Measurements from ENCODE around the gene RAB24. TPM values are rescaled to one million over a fixed set of nuclear protein-coding genes. Genes with fewer than 3 reads are reported as not detected.

RAB24 gene
- total and polyA plus RNA-seq, 2 of the 4 experiments (the other 2 are of a cell fraction): 18.5 to 60.8 TPM

DNA sequence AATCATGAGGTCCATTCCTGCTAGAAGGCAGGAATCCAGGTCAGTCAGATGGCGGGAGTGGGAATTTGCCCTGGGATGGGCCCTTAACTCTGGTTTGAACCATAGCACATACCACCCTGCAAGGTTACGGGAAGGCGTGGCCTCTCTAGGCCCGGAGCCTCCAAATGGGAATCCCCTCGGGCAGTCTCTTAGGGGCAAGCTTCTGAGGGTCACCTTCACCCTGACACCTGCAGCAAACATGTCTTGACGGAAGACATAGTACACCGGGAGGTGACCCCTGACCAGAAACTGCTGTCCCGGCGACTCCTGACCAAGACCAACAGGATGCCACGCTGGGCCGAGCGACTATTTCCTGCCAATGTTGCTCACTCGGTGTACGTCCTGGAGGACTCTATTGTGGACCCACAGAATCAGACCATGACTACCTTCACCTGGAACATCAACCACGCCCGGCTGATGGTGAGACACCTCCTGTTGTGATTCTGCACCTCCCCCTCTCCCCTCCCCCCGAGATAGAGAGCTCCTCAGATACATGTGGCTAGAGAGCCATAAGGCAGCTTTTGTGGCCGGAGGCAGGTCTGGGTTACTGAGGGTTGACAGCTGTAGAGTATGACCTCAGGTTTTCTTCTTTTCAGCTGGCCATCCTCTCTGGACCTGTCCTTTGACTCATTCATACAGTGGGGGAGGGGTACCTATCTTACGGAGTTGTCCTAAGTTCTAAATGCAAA is 1.0 kb upstream of the RAB24 start:
- no peaks in the 10 kb centered on the region for H3K27me3 ChIP-seq (ENCODE audit: control insufficient read depth, insufficient read depth, low read length)
- H2AK5ac ChIP-seq (ENCODE audit: low read depth, low read length): peak overlapping the region; percentile 89
- peaks cover 28% of the 10 kb centered on the region for H4K20me1 ChIP-seq (ENCODE audit: insufficient read depth, low read length)
- in situ Hi-C loops (cut with MboI; ENCODE audit: low sequenced_read_pairs) (no loop called here), dilution Hi-C loops (cut with HindIII; ENCODE audit: low sequenced_read_pairs, unreplicated experiment) (no loop called here), intact Hi-C loops (cut with micrococcal nuclease) (no loop called here)
- no peak overlapping the region for H2BK120ac ChIP-seq (ENCODE audit: low read depth, low read length)
- peaks cover 12 to 72% of the 10 kb centered on the region in 2 experiments for H3K79me1 ChIP-seq (ENCODE audit: low read depth in 1 of 2, low read length in 2 of 2)
- H3K4me3 ChIP-seq (ENCODE audit: insufficient read depth, low read depth, low read length): peak overlapping the region; percentile 98
- H3K4me1 ChIP-seq (ENCODE audit: control insufficient read depth, insufficient read depth, low read length): peaks cover 12% of the 10 kb centered on the region
- H3K4me2 ChIP-seq (ENCODE audit: low read depth, low read length): peak overlapping the region; percentile 93
- no TSS peak for BruUV-seq (replicated peaks)
- H3K27ac ChIP-seq (ENCODE audit: insufficient read depth, low read length): peak overlapping the region; percentile 57
- peak overlapping the region; percentile 90 for H3K14ac ChIP-seq (replicated peaks; ENCODE audit: low read depth, low read length)
- H3K9me1 ChIP-seq (ENCODE audit: insufficient read depth, low read length): peaks cover 8% of the 10 kb centered on the region; the same call in 1 of the 2 replicates
- H3K9ac ChIP-seq (ENCODE audit: low read depth, low read length): peak overlapping the region; percentile 91
- ChIA-PET POLR2A (ENCODE audit: unreplicated experiment) (interaction anchor here (0.6 kb wide), 1 partner anchor 190 kb away, joined by 5 read pairs; no protein-coding TSS in a partner anchor), CTCF (interaction anchor here (0.9 kb wide), 1 partner anchor 190 kb away, joined by 3 read pairs; no protein-coding TSS in a partner anchor)
- H3K56ac ChIP-seq (ENCODE audit: extremely low read depth, insufficient read depth, low read length): peak overlapping the region; percentile 83; the same call in 1 of the 2 replicates
- no peak for ATAC-seq (ENCODE audit: low read depth)
- peak overlapping the region; percentile 89 for H3K4ac ChIP-seq (ENCODE audit: low read depth, low read length)
- H3K23ac ChIP-seq (ENCODE audit: low read depth, low read length): peak overlapping the region; percentile 94; the same call in 1 of the 2 replicates
- WGBS, 2 experiments (ENCODE audit: extremely low coverage in 2 of 2, insufficient read length in 1 of 2): no CpG with 5 or more reads among the region's 19 CpGs
- H2AK9ac ChIP-seq (replicated peaks; ENCODE audit: low read depth, low read length, poor library complexity): peak overlapping the region; percentile 98
- H2BK5ac ChIP-seq (ENCODE audit: low read depth, low read length, poor library complexity, severe bottlenecking): no peak overlapping the region
- no peak overlapping the region for H2BK20ac ChIP-seq (ENCODE audit: low read depth, low read length)
- no peaks in the 10 kb centered on the region for H3K9me3 ChIP-seq (ENCODE audit: control insufficient read depth, insufficient read depth, low read length)
- H3K18ac ChIP-seq (ENCODE audit: low read depth, low read length): no peak overlapping the region
- peak overlapping the region; percentile 86; the same call in 1 of the 2 replicates for H4K5ac ChIP-seq (ENCODE audit: low read depth, low read length)
- H4K91ac ChIP-seq (ENCODE audit: insufficient read depth, low read depth, low read length): peak overlapping the region; percentile 77; the same call in 1 of the 2 replicates
- peak; percentile 12 for DNase-seq
- H4K8ac ChIP-seq (ENCODE audit: low read depth in 2 of 2, low read length in 2 of 2): peak overlapping the region; percentile 38 to 82; a peak in 3 of 4 replicates
- peaks cover 30% of the 10 kb centered on the region for H3K36me3 ChIP-seq (ENCODE audit: control insufficient read depth, insufficient read depth, low read length)
- peak overlapping the region; percentile 90 for H2AFZ ChIP-seq (replicated peaks; ENCODE audit: low read length, poor library complexity)
- H2BK15ac ChIP-seq (ENCODE audit: low read depth, low read length): no peak overlapping the region
- TF ChIP-seq MAFK (IDR thresholded peaks at IDR 0.05; ENCODE audit: low read depth, low read length): no peak
- TF ChIP-seq, protein P1, sequence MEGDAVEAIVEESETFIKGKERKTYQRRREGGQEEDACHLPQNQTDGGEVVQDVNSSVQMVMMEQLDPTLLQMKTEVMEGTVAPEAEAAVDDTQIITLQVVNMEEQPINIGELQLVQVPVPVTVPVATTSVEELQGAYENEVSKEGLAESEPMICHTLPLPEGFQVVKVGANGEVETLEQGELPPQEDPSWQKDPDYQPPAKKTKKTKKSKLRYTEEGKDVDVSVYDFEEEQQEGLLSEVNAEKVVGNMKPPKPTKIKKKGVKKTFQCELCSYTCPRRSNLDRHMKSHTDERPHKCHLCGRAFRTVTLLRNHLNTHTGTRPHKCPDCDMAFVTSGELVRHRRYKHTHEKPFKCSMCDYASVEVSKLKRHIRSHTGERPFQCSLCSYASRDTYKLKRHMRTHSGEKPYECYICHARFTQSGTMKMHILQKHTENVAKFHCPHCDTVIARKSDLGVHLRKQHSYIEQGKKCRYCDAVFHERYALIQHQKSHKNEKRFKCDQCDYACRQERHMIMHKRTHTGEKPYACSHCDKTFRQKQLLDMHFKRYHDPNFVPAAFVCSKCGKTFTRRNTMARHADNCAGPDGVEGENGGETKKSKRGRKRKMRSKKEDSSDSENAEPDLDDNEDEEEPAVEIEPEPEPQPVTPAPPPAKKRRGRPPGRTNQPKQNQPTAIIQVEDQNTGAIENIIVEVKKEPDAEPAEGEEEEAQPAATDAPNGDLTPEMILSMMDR (conservative IDR thresholded peaks at IDR 0.05; ENCODE audit: low read depth, low read length): no peak
- TF ChIP-seq FOS (IDR thresholded peaks at IDR 0.05; ENCODE audit: low read depth, low read length): no peak
- TF ChIP-seq, protein P2, sequence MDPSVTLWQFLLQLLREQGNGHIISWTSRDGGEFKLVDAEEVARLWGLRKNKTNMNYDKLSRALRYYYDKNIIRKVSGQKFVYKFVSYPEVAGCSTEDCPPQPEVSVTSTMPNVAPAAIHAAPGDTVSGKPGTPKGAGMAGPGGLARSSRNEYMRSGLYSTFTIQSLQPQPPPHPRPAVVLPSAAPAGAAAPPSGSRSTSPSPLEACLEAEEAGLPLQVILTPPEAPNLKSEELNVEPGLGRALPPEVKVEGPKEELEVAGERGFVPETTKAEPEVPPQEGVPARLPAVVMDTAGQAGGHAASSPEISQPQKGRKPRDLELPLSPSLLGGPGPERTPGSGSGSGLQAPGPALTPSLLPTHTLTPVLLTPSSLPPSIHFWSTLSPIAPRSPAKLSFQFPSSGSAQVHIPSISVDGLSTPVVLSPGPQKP (IDR thresholded peaks at IDR 0.05; ENCODE audit: borderline replicate concordance, low read depth, low read length): no peak
- TF ChIP-seq CEBPB (IDR thresholded peaks at IDR 0.05; ENCODE audit: low read depth, low read length): no peak
- no peak for TF ChIP-seq POLR2A (IDR thresholded peaks at IDR 0.05; ENCODE audit: low read depth, low read length)
- TF ChIP-seq, protein P3, sequence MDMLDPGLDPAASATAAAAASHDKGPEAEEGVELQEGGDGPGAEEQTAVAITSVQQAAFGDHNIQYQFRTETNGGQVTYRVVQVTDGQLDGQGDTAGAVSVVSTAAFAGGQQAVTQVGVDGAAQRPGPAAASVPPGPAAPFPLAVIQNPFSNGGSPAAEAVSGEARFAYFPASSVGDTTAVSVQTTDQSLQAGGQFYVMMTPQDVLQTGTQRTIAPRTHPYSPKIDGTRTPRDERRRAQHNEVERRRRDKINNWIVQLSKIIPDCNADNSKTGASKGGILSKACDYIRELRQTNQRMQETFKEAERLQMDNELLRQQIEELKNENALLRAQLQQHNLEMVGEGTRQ (IDR thresholded peaks at IDR 0.05; ENCODE audit: low read depth, low read length): no peak
- TF ChIP-seq MXI1 (IDR thresholded peaks at IDR 0.05; ENCODE audit: borderline replicate concordance, low read depth, low read length): no peak
- TF ChIP-seq MAZ (IDR thresholded peaks at IDR 0.05; ENCODE audit: borderline replicate concordance, low read depth, low read length): no peak
- no peak for TF ChIP-seq RAD21 (IDR thresholded peaks at IDR 0.05; ENCODE audit: low read length)
- TF ChIP-seq NFE2L2 (IDR thresholded peaks at IDR 0.05; ENCODE audit: low read depth, low read length): no peak
- no peak for TF ChIP-seq CHD1 (IDR thresholded peaks at IDR 0.05; ENCODE audit: low read depth, low read length)
- TF ChIP-seq BHLHE40 (IDR thresholded peaks at IDR 0.05; ENCODE audit: low read depth, low read length): no peak
- TF ChIP-seq RFX5 (IDR thresholded peaks at IDR 0.05; ENCODE audit: low read depth, low read length): no peak
- no peak for TF ChIP-seq SMC3 (IDR thresholded peaks at IDR 0.05; ENCODE audit: low read depth, low read length)
